ENCODE data around the gene ZDHHC14.

ZDHHC14 gene

GRCh38 chr6:157706883-157707282, 325.9 kb downstream of the ZDHHC14 start:
- Histone ChIP-seq H3K9ac (no peak overlapping the region), H3K36me3 (ENCODE audit: insufficient read depth) (no peaks in the 10 kb centered on the region), H3K27me3 (ENCODE audit: insufficient read depth, low read depth) (no peaks in the 10 kb centered on the region), H4K20me1 (ENCODE audit: insufficient read depth) (no peaks in the 10 kb centered on the region), H3K4me3 (IDR thresholded peaks at IDR 0.05; ENCODE audit: insufficient read depth, low read depth, low read length) (no peak overlapping the region), H3K27ac (no peak overlapping the region), H3K79me2 (ENCODE audit: insufficient read depth, low read depth) (no peaks in the 10 kb centered on the region), H3K4me1 (ENCODE audit: low read depth, poor library complexity, severe bottlenecking) (no peaks in the 10 kb centered on the region), H3K4me2 (no peak overlapping the region), H2AFZ (ENCODE audit: low read depth) (no peak overlapping the region)
- TF ChIP-seq CTCF (conservative IDR thresholded peaks at IDR 0.05; ENCODE audit: low read depth, low read length): no peak

GRCh38 chr6:157707576-157707975, 326.6 kb downstream of the ZDHHC14 start:
- Histone ChIP-seq H2AFZ (ENCODE audit: low read depth) (no peak overlapping the region), H3K4me3 (IDR thresholded peaks at IDR 0.05; ENCODE audit: insufficient read depth, low read depth, low read length) (no peak overlapping the region), H3K36me3 (ENCODE audit: insufficient read depth) (no peaks in the 10 kb centered on the region), H3K4me1 (ENCODE audit: low read depth, poor library complexity, severe bottlenecking) (no peaks in the 10 kb centered on the region), H4K20me1 (ENCODE audit: insufficient read depth) (no peaks in the 10 kb centered on the region), H3K79me2 (ENCODE audit: insufficient read depth, low read depth) (no peaks in the 10 kb centered on the region), H3K4me2 (no peak overlapping the region), H3K27me3 (ENCODE audit: insufficient read depth, low read depth) (no peaks in the 10 kb centered on the region), H3K9ac (no peak overlapping the region), H3K27ac (no peak overlapping the region)
- TF ChIP-seq CTCF (conservative IDR thresholded peaks at IDR 0.05; ENCODE audit: low read depth, low read length): no peak

- Histone ChIP-seq H3K79me2 (ENCODE audit: insufficient read depth, low read depth) (no peaks in the 10 kb centered on the region), H3K4me3 (IDR thresholded peaks at IDR 0.05; ENCODE audit: insufficient read depth, low read depth, low read length) (no peak overlapping the region), H3K27ac (no peak overlapping the region), H3K4me1 (ENCODE audit: low read depth, poor library complexity, severe bottlenecking) (no peaks in the 10 kb centered on the region), H3K4me2 (no peak overlapping the region), H2AFZ (ENCODE audit: low read depth) (no peak overlapping the region), H3K27me3 (ENCODE audit: insufficient read depth, low read depth) (no peaks in the 10 kb centered on the region), H4K20me1 (ENCODE audit: insufficient read depth) (no peaks in the 10 kb centered on the region), H3K9ac (no peak overlapping the region), H3K36me3 (ENCODE audit: insufficient read depth) (no peaks in the 10 kb centered on the region)
- TF ChIP-seq CTCF (conservative IDR thresholded peaks at IDR 0.05; ENCODE audit: low read depth, low read length): no peak
These were observed 327.2 kb downstream of the ZDHHC14 start for GRCh38 chr6:157708239-157708638.

GRCh38 chr6:157708933-157709332, 327.9 kb downstream of the ZDHHC14 start:
- no peaks in the 10 kb centered on the region for H4K20me1 ChIP-seq (ENCODE audit: insufficient read depth)
- no peak overlapping the region for H3K4me2 ChIP-seq
- no peak overlapping the region for H3K9ac ChIP-seq
- no peaks in the 10 kb centered on the region for H3K79me2 ChIP-seq (ENCODE audit: insufficient read depth, low read depth)
- H2AFZ ChIP-seq (ENCODE audit: low read depth): no peak overlapping the region
- H3K4me1 ChIP-seq (ENCODE audit: low read depth, poor library complexity, severe bottlenecking): no peaks in the 10 kb centered on the region
- H3K27ac ChIP-seq: no peak overlapping the region
- no peaks in the 10 kb centered on the region for H3K36me3 ChIP-seq (ENCODE audit: insufficient read depth)
- no peaks in the 10 kb centered on the region for H3K27me3 ChIP-seq (ENCODE audit: insufficient read depth, low read depth)
- no peak for TF ChIP-seq CTCF (conservative IDR thresholded peaks at IDR 0.05; ENCODE audit: low read depth, low read length)
- no peak overlapping the region for H3K4me3 ChIP-seq (IDR thresholded peaks at IDR 0.05; ENCODE audit: insufficient read depth, low read depth, low read length)
